ENCODE measurements around the gene ZNF407. TPM values are rescaled to one million over a fixed set of nuclear protein-coding genes. Genes with fewer than 3 reads are reported as not detected.
A peak's percentile ranks its signal among the peaks of the same experiment; 100 is the strongest.

ZNF407 gene
- total RNA-seq, 1 donor from 2014 or later: 14.7 TPM

DNA sequence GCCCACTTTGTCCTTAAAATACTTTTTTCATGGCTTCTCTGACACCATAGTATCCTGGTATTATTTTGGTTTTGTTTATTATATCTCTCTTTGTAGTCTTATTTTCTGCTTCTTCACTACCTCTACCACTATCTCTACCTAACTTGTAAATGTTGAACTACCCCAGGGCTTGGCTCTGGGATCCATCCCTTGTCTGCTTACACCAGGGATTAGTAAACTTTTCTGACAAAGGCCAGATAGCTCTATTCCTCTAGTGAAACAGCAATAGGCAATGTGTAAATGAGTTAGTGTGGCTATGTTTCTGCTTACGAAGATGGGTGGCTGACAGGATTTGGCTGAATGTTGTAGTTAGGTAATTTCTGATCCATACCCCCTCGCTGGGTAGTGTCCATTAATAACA, 76.8 kb downstream of the ZNF407 start:
- Mint-ChIP-seq H3K27ac (no peak overlapping the region), H3K4me3 (no peak overlapping the region), H3K36me3 (peaks cover 35% of the 10 kb centered on the region), H3K4me1 (ENCODE audit: unreplicated experiment) (no peaks in the 10 kb centered on the region), H3K27me3 (no peaks in the 10 kb centered on the region), H3K9me3 (peaks cover 4% of the 10 kb centered on the region)
- TF ChIP-seq, protein P1, sequence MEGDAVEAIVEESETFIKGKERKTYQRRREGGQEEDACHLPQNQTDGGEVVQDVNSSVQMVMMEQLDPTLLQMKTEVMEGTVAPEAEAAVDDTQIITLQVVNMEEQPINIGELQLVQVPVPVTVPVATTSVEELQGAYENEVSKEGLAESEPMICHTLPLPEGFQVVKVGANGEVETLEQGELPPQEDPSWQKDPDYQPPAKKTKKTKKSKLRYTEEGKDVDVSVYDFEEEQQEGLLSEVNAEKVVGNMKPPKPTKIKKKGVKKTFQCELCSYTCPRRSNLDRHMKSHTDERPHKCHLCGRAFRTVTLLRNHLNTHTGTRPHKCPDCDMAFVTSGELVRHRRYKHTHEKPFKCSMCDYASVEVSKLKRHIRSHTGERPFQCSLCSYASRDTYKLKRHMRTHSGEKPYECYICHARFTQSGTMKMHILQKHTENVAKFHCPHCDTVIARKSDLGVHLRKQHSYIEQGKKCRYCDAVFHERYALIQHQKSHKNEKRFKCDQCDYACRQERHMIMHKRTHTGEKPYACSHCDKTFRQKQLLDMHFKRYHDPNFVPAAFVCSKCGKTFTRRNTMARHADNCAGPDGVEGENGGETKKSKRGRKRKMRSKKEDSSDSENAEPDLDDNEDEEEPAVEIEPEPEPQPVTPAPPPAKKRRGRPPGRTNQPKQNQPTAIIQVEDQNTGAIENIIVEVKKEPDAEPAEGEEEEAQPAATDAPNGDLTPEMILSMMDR (conservative IDR thresholded peaks at IDR 0.05): no peak
- no peak for DNase-seq (ENCODE audit: extremely low spot score, unreplicated experiment)

DNA sequence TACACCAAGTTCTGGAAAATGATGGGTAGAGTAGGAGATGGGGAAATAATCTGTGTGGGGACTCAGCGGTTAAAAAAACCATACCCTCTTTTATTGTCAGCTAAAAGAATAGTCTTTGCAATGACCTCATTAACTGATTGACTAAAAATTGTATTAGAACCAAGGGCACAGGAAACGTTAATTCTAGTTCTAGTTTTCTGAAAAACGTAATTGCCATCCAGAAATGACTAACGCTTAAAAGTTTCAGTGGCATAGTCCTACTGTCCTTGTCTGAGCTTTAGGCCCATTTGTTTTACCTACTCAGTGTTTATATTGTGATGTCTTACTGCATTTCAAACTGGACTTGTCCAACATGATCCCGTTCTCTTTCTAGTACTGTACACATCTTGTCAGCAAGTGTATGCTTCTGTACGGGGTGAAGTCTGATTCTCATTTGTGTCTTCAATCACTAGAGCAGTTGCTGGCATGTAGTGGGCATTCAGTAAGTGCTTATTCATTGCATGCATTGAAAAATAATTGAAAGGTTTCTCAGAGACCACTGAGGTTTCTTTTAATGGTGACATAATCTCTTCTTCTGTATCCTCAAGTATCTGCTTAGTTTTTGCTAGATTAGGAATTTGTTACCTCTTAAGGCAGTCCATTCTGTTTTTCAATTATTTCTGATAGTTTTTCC, 81.5 kb downstream of the ZNF407 start:
- TF ChIP-seq, protein P1 (conservative IDR thresholded peaks at IDR 0.05): no peak
- H3K27me3 Mint-ChIP-seq: no peaks in the 10 kb centered on the region
- peaks cover 30% of the 10 kb centered on the region for H3K36me3 Mint-ChIP-seq
- no peak overlapping the region for H3K4me3 Mint-ChIP-seq
- no peak overlapping the region for H3K27ac Mint-ChIP-seq
- peaks cover 7% of the 10 kb centered on the region for H3K4me1 Mint-ChIP-seq (ENCODE audit: unreplicated experiment)
- DNase-seq (ENCODE audit: extremely low spot score, unreplicated experiment): no peak
- H3K9me3 Mint-ChIP-seq: peaks cover 6% of the 10 kb centered on the region

DNA sequence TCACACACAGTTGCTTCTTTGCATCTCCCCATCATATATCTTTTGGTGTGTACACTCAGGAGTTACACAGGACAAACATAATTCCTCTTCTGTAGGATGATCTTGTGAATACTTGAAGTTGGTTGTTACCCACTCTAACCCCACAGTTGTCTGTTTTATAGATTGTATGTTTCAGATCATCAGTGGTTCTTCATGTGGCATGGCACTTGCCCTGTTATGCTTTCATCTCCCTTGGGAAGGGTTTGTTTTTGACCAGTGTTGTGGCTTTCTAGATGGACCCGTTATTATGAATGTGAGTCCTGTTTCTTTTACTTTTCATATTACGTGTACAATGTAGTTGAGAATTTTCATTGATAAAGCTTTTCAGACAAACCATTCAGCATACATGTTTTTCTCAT, 82.0 kb downstream of the ZNF407 start:
- peaks cover 6% of the 10 kb centered on the region for H3K9me3 Mint-ChIP-seq

DNA sequence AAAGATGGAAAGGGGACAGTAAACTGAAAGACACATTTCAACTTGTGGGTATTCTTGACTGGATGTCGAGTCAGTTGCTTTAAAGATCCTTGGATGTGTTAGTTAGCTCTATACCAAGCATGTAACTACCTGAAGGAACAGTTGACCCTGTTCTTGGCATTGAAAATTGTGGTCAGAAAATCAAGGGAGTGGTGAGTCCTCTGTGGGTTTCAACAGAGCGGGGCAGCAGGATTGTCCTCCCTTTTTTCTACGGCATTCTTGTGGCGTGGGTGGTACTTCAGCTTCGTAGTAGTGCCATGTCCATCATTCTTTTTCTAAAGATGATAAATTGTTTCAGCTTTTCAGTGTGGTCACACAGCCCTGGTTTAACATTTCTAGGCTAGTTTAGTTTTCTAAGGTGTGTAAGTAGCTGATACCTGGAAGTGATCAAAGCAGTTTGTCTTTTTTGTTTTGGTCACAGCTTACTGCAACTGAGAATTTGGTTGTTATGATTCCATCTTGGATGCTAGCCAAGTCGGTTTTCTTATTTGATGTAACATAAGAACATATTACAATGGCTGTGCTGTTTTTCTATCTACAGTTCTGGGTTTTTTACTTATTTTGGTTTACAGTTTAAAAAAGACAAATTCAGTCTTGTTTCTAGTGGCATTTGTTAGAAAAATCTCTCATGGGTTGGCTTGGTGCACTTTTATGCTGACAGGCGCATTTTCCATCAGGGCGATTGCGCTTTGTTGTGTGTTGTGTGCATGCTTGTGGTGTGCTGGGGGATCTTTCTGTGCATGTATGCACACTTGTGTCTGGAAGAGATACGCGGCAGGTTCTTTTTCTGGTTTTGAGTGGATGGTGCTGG, 84.7 kb downstream of the ZNF407 start:
- Mint-ChIP-seq H3K9me3 (peaks cover 6% of the 10 kb centered on the region), H3K4me1 (ENCODE audit: unreplicated experiment) (peaks cover 7% of the 10 kb centered on the region), H3K27ac (peak overlapping the region; percentile 52), H3K4me3 (peak overlapping the region; percentile 5), H3K36me3 (peaks cover 26% of the 10 kb centered on the region), H3K27me3 (no peaks in the 10 kb centered on the region)
- DNase-seq (ENCODE audit: extremely low spot score, unreplicated experiment): no peak
- TF ChIP-seq, protein P1 (conservative IDR thresholded peaks at IDR 0.05): no peak

More for the DNA sequence above, 82.0 kb downstream of the ZNF407 start:
- DNase-seq (ENCODE audit: extremely low spot score, unreplicated experiment): no peak
- Mint-ChIP-seq H3K4me1 (ENCODE audit: unreplicated experiment) (peaks cover 7% of the 10 kb centered on the region), H3K27me3 (no peaks in the 10 kb centered on the region), H3K36me3 (peaks cover 30% of the 10 kb centered on the region), H3K27ac (no peak overlapping the region), H3K4me3 (no peak overlapping the region)
- TF ChIP-seq, protein P1 (conservative IDR thresholded peaks at IDR 0.05): no peak

DNA sequence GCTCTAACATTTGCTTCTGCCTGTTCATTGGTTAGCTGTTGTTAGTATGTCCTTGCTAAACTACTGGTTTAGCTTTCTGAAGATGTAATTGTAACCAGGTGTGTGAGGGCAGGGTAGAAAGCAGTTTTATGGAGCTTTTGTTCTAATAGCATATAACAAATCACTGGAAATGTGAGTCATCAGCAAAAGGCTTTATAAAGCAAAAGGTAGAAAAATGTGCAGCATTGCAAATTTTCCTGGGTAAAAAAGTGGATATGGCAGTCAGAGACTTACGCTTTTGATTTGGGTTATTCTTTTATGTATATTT, 85.3 kb downstream of the ZNF407 start:
- H3K36me3 Mint-ChIP-seq: peaks cover 21% of the 10 kb centered on the region
- H3K27ac Mint-ChIP-seq: peak overlapping the region; percentile 52
- H3K4me3 Mint-ChIP-seq: peak overlapping the region; percentile 5

More for the DNA sequence above, 85.3 kb downstream of the ZNF407 start:
- TF ChIP-seq, protein P1 (conservative IDR thresholded peaks at IDR 0.05): no peak
- peaks cover 7% of the 10 kb centered on the region for H3K4me1 Mint-ChIP-seq (ENCODE audit: unreplicated experiment)
- peaks cover 6% of the 10 kb centered on the region for H3K9me3 Mint-ChIP-seq
- no peak for DNase-seq (ENCODE audit: extremely low spot score, unreplicated experiment)
- H3K27me3 Mint-ChIP-seq: no peaks in the 10 kb centered on the region

Measured in type B pancreatic cell (in vitro differentiated cells).